HepG2 (cell line): ENCODE data around the gene ZNF490. TPM values are rescaled to one million over a fixed set of nuclear protein-coding genes. Genes with fewer than 3 reads are reported as not detected.

Experiments used
- ATAC-seq: fragments of 200-7000 bp; cut with Tn5 transposase; 3 replicates; pipeline ENCODE4 v1.9.1; 2020; ENCODE audit warnings: mild to moderate bottlenecking, moderate library complexity
- BruUV-seq: library from RNA; stranded (reverse); fragments of 400-500 nt; replicated peaks from 2 replicates; lab custom pipeline; 2021; lab: Mats Ljungman, UMichigan
- CTCF ChIA-PET: fragments of 300-600 bp; formaldehyde crosslinking; extraction: SDS; loops from one replicate; lab custom pipeline; 2021; ENCODE audit warnings: low total read pairs, inconsistent platforms, low intra/inter-chr PET ratio; lab: Yijun Ruan, JAX
- POLR2A ChIA-PET: fragments of 350-600 bp; sonication (Branson Sonifier 250); formaldehyde crosslinking; loops from one replicate; lab custom pipeline; 2020; ENCODE audit warnings: antibody characterized with exemption, inconsistent platforms; lab: Yijun Ruan, JAX
- DNase-seq: peaks from one replicate; pipeline ENCODE4 v3.0.0-alpha.2; 2015; ENCODE audit warnings: low spot score
- FAIRE-seq: peaks from 3 replicates; lab custom pipeline; 2011; peaks lifted over from hg19 to GRCh38; lab: Jason Lieb, UNC
- H2AFZ ChIP-seq: one replicate; pipeline ENCODE4 v1.6.1; 2011; ENCODE audit warnings: low read length, inconsistent platforms
- H3K27ac ChIP-seq: fragments of 300-600 bp; 3 replicates; pipeline ENCODE4 v1.8.0; 2011; ENCODE audit warnings: mixed run types, mild to moderate bottlenecking, mixed read lengths, low read length, inconsistent platforms; ENCODE audit not compliant: insufficient read depth; ENCODE audit errors: extremely low read length
- H3K27me3 ChIP-seq, 2 experiments: fragments of 200-600 bp in 1 of 2; 2 replicates in 1 of 2; 3 replicates in 1 of 2; pipeline versions ENCODE4 v1.6.0 to v1.8.0; 2011; ENCODE audit warnings: low read length in 2 of 2, mild to moderate bottlenecking in 2 of 2, moderate library complexity in 2 of 2, inconsistent platforms in 1 of 2; ENCODE audit not compliant: insufficient read depth in 2 of 2, control insufficient read depth in 1 of 2
- H3K36me3 ChIP-seq, 2 experiments: fragments of 200-600 bp in 1 of 2; replicated peaks in 1 of 2; 2 replicates in 1 of 2; 3 replicates in 1 of 2; pipeline versions ENCODE4 v1.5.1 to v1.8.0; 2011; ENCODE audit warnings: low read length in 2 of 2, inconsistent platforms in 1 of 2; ENCODE audit not compliant: insufficient read depth in 2 of 2, control insufficient read depth in 1 of 2
- H3K4me1 ChIP-seq: 2 replicates; pipeline ENCODE4 v1.5.1; 2012; ENCODE audit warnings: low read length, inconsistent platforms; ENCODE audit not compliant: insufficient read depth
- H3K4me2 ChIP-seq: 2 replicates; pipeline ENCODE4 v1.6.0; 2011; ENCODE audit warnings: low read depth, low read length, inconsistent platforms
- H3K4me3 ChIP-seq, 3 experiments: fragments of 200-600 bp in 1 of 3; sonication (generic), shearing (Covaris generic) in 1 of 3; replicated peaks in 1 of 3; 2 replicates each; pipeline ENCODE4 v1.5.1; 2011 to 2016; ENCODE audit warnings: low read length in 3 of 3, inconsistent platforms in 2 of 3, low read depth in 2 of 3, mild to moderate bottlenecking in 2 of 3, control low read depth in 1 of 3, mixed read lengths in 1 of 3; ENCODE audit not compliant: insufficient read depth in 1 of 3
- H3K79me2 ChIP-seq: one replicate; pipeline ENCODE4 v1.6.1; 2011; ENCODE audit warnings: low read length, inconsistent platforms; ENCODE audit not compliant: insufficient read depth
- H3K9ac ChIP-seq: 2 replicates; pipeline ENCODE4 v1.6.0; 2011; ENCODE audit warnings: mild to moderate bottlenecking, low read depth, low read length, inconsistent platforms; ENCODE audit not compliant: insufficient read depth
- H3K9me3 ChIP-seq: 2 replicates; pipeline ENCODE4 v1.5.1; 2012; ENCODE audit warnings: mild to moderate bottlenecking, low read length
- H4K20me1 ChIP-seq: 2 replicates; pipeline ENCODE4 v1.6.0; 2011; ENCODE audit warnings: inconsistent platforms, mild to moderate bottlenecking, low read length, moderate library complexity; ENCODE audit not compliant: insufficient read depth
- EZH2 ChIP-seq: conservative IDR thresholded peaks from 2 replicates; pipeline ENCODE4 v1.6.1; 2012; ENCODE audit warnings: mild to moderate bottlenecking, low read depth, low read length, moderate library complexity
- MXD4 ChIP-seq: IDR thresholded peaks from 2 replicates; pipeline ENCODE4 v1.6.1; 2016; ENCODE audit warnings: mild to moderate bottlenecking, missing biosample characterization, missing genetic modification reagents
- PAWR ChIP-seq: sonication (generic); formaldehyde crosslinking; IDR thresholded peaks from 2 replicates; pipeline ENCODE4 v1.4.0; 2020; ENCODE audit warnings: missing genetic modification reagents, mild to moderate bottlenecking, borderline replicate concordance
- TARDBP ChIP-seq: sonication (generic); formaldehyde crosslinking; IDR thresholded peaks from 2 replicates; pipeline ENCODE4 v1.8.0; 2022; ENCODE audit warnings: mild to moderate bottlenecking, missing genetic modification reagents
- ZNF34 ChIP-seq: sonication (generic); formaldehyde crosslinking; IDR thresholded peaks from 2 replicates; pipeline ENCODE4 v1.4.0; 2020; ENCODE audit warnings: mild to moderate bottlenecking, missing genetic modification reagents, borderline replicate concordance
- WGBS: methylation state at CpG from one replicate; pipeline ENCODE4 v1.1.6; 2017; ENCODE audit warnings: low lambda C conversion rate; 5-methylcytosine and 5-hydroxymethylcytosine counted together
- in situ Hi-C: cut with HindIII; loops from 2 replicates; pipeline ENCODE4 v1.10.0; 2017; ENCODE audit warnings: low pct_unique_long_range_greater_than_20kb; ENCODE audit not compliant: extremely low pct_ligation_motif_present
- intact Hi-C: fragments of 100-400 bp; cut with micrococcal nuclease; formaldehyde crosslinking; loops from one replicate; pipeline ENCODE4 v1.10.0; 2022; ENCODE audit not compliant: unreplicated experiment
- polyA plus RNA-seq, 8 experiments: library from polyadenylated mRNA; depleted of rRNA in 3 of 8; stranded (reverse) in 7 of 8; unstranded in 1 of 8; fragments of >200 nt; fragmentation: Illumina TruSeq in 4 of 8; extraction: Trizol in 4 of 8; gene quantifications; 2 replicates each; pipeline versions ENCODE4 v1.2.1 to v1.2.3, GENCODE V29; 2011 to 2016; ENCODE audit warnings: low read depth in 4 of 8, missing spikeins in 1 of 8, mixed read lengths in 1 of 8; ENCODE audit not compliant: insufficient read depth in 1 of 8
- total RNA-seq, 5 experiments: library from RNA; depleted of rRNA; stranded (reverse); fragments of >200 nt; fragmentation: Illumina TruSeq; extraction: Trizol; gene quantifications; 2 replicates each; pipeline ENCODE4 v1.2.3, GENCODE V29; 2016; ENCODE audit warnings: low read depth in 1 of 5
- TF ChIP-seq, protein P1 (sequence below): sonication (generic); formaldehyde crosslinking; IDR thresholded peaks from 2 replicates; pipeline ENCODE4 v1.5.1; 2020; ENCODE audit warnings: missing genetic modification reagents, mild to moderate bottlenecking, borderline replicate concordance
- TF ChIP-seq, protein P2 (sequence below): sonication (generic); formaldehyde crosslinking; IDR thresholded peaks from 2 replicates; pipeline ENCODE4 v1.4.0; 2020; ENCODE audit warnings: missing genetic modification reagents

ZNF490 gene
- total and polyA plus RNA-seq, 2 of the 13 experiments (the other 11 are each of a cell fraction or from before 2014, with no cell fraction given) = 1.3 to 2.9 TPM

DNA sequence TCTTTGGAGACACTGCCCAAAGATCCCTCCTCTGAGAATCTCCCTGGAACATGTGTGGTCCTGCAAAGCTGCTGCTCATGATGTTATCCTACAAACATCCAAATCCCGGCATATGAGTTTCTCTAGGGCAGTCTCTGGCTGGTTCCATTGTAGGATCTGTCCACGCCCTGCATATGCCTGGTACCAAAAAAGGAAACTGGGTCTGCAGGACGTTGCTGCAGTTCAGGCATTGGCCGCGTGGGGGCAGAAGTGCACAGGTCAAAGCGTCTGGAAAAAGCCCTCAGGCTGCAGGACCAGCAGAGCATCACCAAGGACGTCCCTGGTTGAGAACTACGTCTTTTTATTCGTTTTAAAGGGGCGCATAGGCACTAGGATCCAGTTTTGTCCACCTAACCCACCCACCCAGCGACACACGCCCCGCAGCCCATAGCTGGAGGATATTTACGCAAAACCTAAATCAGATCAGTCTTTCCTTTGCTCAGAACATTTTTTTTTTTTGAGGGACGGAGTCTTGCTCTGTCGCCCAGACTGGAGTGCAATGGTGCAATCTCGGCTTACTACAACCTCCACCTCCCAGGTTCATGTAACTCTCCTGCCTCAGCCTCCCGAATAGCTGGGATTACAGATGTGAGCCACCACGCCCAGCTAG is 46.5 kb downstream of the ZNF490 start (continued):
- TF ChIP-seq, protein P1, sequence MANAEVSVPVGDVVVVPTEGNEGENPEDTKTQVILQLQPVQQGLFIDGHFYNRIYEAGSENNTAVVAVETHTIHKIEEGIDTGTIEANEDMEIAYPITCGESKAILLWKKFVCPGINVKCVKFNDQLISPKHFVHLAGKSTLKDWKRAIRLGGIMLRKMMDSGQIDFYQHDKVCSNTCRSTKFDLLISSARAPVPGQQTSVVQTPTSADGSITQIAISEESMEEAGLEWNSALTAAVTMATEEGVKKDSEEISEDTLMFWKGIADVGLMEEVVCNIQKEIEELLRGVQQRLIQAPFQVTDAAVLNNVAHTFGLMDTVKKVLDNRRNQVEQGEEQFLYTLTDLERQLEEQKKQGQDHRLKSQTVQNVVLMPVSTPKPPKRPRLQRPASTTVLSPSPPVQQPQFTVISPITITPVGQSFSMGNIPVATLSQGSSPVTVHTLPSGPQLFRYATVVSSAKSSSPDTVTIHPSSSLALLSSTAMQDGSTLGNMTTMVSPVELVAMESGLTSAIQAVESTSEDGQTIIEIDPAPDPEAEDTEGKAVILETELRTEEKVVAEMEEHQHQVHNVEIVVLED (CRISPR knock-in tag) = no peak
- TF ChIP-seq EZH2 = no peak
- TF ChIP-seq TARDBP (CRISPR knock-in tag) = no peak
- no peak for TF ChIP-seq MXD4 (CRISPR knock-in tag)

DNA sequence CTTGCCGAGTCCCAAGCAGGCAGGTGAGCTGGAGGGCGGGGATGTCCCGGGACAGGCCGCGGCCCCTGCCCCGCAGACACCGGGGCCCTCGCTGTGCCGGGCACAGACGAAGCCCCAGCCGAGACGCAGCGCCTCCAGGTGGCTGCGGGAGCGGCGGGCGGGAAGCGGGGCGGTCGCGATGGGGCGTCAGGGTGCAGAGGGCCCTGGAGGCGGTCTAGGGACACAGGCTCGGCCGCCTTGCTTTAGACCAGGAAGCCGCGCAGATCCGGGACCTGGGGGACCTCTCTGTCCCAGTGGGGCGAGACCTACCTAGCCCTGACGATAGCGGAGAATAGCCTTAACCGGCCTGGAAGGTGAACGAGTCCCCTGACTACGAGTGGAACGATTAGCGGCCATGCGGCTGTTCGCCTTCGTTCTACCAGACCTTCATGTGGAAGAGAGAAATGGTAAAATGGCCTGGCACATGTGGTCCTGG is 55.1 kb downstream of the ZNF490 start:
- Histone ChIP-seq H3K4me3 (no peak overlapping the region), H3K9me3 (no peaks in the 10 kb centered on the region), H3K4me2 (no peak overlapping the region), H3K79me2 (peaks cover 4% of the 10 kb centered on the region), H3K9ac (no peak overlapping the region), H3K36me3 (no peaks in the 10 kb centered on the region), H3K27ac (no peak overlapping the region), H2AFZ (no peak overlapping the region), H3K27me3 (no peaks in the 10 kb centered on the region; a peak in 1 of 5 replicates), H3K4me1 (peaks cover 15% of the 10 kb centered on the region), H4K20me1 (no peaks in the 10 kb centered on the region; the same call in 1 of the 2 replicates)
- in situ Hi-C loops (no loop called here), intact Hi-C loops (no loop called here)
- ChIA-PET CTCF (no interaction called here), POLR2A (no interaction called here)
- 93% methylated on average over 28 of the region's 39 CpGs for WGBS
- FAIRE-seq (no peak), DNase-seq (no peak), ATAC-seq (no peak)
- TF ChIP-seq, protein P2, sequence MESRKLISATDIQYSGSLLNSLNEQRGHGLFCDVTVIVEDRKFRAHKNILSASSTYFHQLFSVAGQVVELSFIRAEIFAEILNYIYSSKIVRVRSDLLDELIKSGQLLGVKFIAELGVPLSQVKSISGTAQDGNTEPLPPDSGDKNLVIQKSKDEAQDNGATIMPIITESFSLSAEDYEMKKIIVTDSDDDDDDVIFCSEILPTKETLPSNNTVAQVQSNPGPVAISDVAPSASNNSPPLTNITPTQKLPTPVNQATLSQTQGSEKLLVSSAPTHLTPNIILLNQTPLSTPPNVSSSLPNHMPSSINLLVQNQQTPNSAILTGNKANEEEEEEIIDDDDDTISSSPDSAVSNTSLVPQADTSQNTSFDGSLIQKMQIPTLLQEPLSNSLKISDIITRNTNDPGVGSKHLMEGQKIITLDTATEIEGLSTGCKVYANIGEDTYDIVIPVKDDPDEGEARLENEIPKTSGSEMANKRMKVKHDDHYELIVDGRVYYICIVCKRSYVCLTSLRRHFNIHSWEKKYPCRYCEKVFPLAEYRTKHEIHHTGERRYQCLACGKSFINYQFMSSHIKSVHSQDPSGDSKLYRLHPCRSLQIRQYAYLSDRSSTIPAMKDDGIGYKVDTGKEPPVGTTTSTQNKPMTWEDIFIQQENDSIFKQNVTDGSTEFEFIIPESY (CRISPR knock-in tag) = peak; percentile 97
- TF ChIP-seq PAWR (CRISPR knock-in tag) (no peak), ZNF34 (CRISPR knock-in tag) (no peak)
- BruUV-seq = no TSS peak
